NCI-H748 (cell line): ENCODE measurements around the gene SEZ6.

Source experiments
- DNase-seq: peaks from one replicate; lab custom pipeline; 2025; ENCODE audit not compliant: unreplicated experiment; lab: John Stamatoyannopoulos, UW

SEZ6 gene, protein sequence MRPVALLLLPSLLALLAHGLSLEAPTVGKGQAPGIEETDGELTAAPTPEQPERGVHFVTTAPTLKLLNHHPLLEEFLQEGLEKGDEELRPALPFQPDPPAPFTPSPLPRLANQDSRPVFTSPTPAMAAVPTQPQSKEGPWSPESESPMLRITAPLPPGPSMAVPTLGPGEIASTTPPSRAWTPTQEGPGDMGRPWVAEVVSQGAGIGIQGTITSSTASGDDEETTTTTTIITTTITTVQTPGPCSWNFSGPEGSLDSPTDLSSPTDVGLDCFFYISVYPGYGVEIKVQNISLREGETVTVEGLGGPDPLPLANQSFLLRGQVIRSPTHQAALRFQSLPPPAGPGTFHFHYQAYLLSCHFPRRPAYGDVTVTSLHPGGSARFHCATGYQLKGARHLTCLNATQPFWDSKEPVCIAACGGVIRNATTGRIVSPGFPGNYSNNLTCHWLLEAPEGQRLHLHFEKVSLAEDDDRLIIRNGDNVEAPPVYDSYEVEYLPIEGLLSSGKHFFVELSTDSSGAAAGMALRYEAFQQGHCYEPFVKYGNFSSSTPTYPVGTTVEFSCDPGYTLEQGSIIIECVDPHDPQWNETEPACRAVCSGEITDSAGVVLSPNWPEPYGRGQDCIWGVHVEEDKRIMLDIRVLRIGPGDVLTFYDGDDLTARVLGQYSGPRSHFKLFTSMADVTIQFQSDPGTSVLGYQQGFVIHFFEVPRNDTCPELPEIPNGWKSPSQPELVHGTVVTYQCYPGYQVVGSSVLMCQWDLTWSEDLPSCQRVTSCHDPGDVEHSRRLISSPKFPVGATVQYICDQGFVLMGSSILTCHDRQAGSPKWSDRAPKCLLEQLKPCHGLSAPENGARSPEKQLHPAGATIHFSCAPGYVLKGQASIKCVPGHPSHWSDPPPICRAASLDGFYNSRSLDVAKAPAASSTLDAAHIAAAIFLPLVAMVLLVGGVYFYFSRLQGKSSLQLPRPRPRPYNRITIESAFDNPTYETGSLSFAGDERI

DNA sequence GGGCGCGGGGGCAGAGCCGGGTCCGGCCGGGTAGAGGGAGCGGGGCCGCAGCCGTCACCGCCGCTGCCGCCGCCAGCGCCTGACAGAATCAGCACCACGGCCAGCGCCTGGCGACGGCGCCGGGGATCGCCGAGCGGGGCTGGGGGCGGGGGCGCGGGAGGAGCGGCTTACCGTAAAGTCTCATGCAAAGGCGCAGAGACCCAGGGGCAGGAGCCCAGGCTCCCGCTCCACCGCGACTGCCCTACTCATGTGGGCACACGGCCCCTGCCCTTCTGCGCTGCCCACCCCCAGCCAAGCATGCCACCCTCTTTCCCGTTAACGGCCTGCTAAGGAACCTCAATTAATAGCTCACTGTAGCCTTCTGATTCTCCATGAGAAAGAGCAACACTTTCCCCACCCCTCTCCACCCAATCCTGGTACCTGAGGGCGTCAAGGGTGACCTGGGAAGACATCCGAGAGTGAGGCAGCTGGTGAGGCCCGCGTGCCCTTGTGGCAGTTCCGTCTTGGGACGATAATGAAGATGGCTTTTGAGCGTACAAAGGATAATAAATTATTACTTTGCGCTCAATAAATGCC is at the start of gene SEZ6:
TSS of gene SEZ6 (minus strand) at position 98 of the 576 bp plus-strand sequence. CDS start 164 bp downstream, outside the sequence.
- DNase-seq: peak; percentile 84

GRCh38 chr17:29054835-29055234 is 49.0 kb upstream of the SEZ6 start:
- DNase-seq: peak; percentile 30

DNA sequence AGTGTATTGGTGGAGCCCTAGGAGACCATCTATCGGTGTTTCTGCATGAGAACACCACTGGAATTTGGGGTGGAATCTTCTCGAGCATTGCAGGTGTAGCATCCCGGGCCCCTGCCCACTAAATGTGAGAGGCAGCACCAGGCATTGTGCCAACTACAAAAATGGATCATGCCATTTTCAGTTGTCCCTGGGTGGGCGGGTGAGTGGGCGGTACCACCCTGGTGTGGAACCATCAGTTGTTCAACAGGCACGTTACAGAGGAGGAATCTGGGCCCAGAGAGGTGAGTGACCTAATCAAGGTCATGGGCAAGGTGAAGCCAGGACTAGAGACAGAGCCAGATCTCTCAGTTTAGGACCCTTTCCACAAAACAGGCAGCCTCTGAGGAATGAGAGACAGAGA is 45.9 kb upstream of the SEZ6 start:
- no peak for DNase-seq

GRCh38 chr17:29051194-29051593 is 45.4 kb upstream of the SEZ6 start:
- DNase-seq: no peak

DNA sequence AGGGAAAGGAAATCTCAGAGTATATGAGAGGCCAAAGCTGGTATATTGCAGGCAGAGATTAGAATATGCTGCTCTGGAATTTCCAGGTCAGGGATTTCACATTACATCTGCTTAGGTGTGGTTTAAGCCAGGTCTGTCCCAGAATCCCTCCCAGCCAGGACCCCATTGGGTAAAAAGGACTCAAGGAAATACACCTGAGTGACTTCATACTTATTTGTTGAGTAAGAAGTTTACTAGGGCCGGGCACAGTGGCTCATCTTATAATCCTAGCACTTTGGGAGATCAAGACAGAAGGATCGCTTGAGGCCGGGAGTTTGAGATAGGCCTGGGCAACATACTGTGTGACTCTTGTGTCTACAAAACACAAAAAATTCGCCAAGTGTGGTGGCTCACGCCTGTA is 44.3 kb upstream of the SEZ6 start:
- no peak for DNase-seq

DNA sequence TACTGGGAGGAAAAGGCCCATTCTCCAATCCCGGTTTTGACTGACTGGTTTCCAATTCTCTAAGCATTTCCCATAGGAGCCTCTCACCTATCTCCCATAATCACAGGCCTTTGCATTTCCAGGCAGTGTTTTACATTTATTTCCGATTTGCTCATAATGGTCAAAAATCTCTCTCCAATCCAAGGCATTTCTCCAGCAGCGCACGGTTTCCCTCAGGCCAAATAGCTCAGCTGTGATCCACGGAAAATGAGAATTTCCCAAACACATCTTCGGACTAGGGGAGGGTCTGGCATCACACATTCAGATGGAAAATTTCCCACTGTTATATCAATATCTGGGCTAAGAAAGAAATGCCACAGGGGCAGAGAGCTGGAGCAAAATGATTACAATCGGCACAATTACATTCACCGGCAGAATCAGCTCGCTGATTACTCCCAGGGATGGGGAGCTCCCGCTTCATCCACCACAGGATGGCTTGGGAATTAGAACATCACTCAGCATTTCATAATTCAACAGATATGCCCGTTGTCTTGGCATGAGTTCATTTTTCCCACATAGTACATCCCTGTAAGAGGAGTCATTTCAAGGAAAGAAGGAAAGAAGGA is 43.8 kb upstream of the SEZ6 start:
- no peak for DNase-seq

GRCh38 chr17:29048440-29049368 is 42.9 kb upstream of the SEZ6 start:
- DNase-seq: no peak

- no peak for DNase-seq
Observed at GRCh38 chr17:29046473-29046839, 40.6 kb upstream of the SEZ6 start.

DNA sequence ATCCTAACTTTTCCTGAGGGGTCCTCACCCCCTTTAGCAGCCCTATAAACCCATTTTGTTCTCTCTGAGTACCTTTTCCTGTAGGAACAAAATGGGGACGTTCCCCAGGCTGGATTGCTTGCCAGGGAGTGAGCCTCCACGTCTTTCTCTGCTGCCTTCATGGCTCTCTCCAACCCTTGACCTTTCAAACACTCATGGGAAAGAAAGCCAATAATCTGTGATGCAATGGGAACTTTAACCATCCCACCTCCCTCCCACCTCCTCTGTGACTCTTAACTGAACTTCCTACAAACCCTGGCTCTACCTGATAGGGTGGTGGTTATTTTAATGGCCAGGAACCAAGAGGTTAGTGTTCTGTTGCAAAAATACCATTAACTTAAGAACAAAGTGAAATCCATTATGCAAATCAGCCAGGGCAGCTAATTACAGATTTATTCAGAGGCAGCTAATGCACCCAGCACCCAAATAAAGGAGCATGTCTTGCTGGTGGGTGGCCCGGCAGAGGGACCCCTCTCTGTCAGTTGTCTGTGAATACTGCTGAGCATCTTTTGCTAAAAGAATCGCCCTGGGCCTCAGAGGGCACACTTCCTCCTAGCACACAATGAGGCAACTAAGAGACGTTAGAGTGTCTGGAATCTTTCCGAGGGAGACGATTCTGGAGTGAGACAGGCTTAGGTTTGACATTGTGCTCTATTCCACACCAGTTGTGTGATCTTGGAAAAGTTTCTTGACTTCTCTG is 40.1 kb upstream of the SEZ6 start:
- DNase-seq: no peak

- DNase-seq: no peak
Observed at GRCh38 chr17:29045026-29045425, 39.2 kb upstream of the SEZ6 start.

DNA sequence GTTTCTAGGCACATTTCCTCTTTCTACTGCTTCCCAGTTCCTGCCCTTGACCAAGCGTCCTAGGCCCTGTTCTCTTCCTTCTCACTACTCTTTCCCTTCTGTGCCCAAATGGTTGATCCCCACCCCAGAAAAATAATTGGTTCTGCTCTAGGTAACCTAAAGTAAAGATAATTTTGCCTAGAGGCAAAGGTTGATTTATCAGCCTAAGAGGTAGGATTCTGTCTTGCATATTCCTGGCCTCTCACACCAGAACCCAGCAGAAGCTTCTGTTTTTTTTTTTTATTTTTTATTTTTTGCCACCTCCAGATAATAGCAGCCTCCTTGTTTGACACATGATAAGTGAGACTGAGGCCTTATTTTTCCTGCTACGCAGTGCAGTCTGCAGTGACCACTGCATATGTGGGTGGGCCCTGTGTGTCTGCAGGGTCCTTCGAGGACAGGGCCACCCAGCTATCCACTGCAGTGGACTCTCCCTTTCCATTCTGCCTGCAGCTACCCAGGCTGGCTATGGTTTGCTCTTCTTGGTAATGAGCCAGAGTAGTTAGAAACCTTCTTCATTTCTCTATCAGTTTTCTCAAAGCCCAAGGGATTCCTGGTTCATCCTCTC is 37.8 kb upstream of the SEZ6 start:
- DNase-seq: no peak

DNA sequence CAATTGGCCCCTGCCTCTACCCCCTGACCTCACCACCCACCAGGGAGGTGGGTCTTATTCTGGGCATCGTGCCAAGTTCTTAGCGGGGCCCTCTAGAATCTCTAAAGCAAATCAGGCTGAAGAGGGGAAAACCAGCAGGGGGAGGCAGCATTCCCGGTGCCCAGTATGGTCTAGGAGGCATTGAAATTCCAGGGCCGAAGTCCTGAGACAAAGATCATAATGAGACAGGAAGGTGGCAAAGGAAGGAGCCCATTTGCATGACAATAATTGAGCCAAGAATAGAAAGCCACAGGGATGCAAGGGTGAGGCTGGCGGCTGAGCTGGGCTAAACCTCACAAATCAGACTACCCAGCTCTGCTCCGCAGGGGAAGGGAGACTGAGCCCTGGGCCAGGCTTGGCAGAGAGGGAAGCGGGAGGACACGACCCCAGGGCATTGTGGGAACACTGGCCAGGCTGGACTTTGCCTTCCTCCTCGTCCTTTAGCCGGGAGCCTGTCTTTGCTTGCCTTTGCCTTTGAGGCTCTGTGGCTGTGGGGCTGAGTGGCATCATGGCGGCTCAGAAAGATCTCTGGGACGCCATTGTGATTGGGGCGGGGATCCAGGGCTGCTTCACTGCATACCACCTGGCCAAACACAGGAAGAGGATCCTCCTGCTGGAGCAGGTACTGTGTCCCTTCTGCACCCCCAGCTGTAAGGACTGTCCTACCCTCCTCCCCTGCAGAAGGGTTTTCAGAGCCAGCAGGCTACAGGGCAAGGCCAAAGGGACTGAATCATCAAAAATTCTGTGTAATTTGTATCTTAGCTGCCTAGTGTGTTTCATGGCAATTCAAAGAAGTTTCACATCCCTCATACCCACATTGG is 37.1 kb upstream of the SEZ6 start, which contains the start of gene PIPOX:
TSS of gene PIPOX (plus strand) at position 463 of the 860 bp plus-strand sequence. CDS start at position 548, 85 bp downstream.
- peak; percentile 99 for DNase-seq

DNA sequence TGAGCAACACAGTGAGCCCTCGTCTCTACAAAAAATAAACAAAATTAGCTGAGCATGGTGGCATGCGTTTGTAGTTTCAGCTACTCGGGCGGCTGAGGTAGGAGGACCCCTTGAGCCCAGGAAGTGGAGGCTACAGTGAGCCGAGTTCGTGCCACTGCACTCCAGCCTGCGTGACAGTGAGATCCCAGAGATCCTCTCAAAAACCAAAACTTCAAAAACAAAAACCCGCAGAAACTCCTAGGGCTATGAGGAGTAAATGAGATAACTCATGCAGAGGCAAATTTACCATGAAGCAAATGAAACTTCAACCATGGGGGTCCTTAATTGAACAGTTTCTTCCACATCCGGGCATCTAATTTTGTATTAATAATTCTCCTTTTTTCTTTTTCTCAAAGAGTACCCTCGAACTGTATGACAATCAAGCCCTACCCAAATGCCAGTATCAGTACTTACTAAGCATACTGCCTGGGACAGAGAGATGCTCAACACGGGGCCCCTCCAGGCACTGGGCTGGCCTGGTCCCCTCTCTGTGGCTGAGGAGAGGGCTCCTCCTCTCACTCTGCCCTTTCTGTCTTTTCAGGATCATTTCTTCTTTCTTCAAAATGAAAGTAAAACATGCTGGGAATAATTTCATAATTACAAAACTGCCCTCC is 36.3 kb upstream of the SEZ6 start:
- no peak for DNase-seq

DNA sequence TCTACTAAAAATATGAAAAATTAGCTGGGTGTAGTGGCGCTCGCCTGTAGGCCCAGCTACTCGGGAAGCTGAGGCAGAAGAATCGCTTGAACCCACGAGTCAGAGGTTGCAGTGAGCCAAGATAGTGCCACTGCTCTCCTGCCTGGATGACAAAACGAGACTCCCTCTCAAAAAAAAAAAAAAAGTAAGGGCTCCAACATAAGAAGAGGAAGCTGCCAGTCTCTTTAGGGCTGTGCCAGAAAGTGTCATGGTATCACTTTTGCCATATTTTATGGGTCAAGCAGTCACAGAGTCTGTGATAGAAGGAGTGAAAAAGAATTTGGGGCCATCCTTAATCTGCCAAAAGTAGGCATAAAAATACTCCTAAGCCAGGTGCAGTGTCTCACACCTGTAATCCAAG is 35.7 kb upstream of the SEZ6 start:
- no peak for DNase-seq

GRCh38 chr17:29041091-29041490 is 35.3 kb upstream of the SEZ6 start:
- no peak for DNase-seq

GRCh38 chr17:29039764-29040598 is 34.1 kb upstream of the SEZ6 start:
- no peak for DNase-seq
